Liver (tissue), 9 donors: ENCODE measurements around the gene OSTN. TPM values are rescaled to one million over a fixed set of nuclear protein-coding genes. Genes with fewer than 3 reads are reported as not detected.

Experiments used
- DNase-seq: peaks from one replicate; pipeline ENCODE4 v3.0.0-alpha.2; 2017; ENCODE audit warnings: low spot score
- H3K27ac ChIP-seq, 2 donors: one replicate each; pipeline ENCODE4 v1.7.0; 2013; ENCODE audit warnings: inconsistent platforms in 2 of 2, low read length in 2 of 2, control low read depth in 1 of 2, low read depth in 1 of 2, mild to moderate bottlenecking in 1 of 2
- H3K27me3 ChIP-seq, 4 donors: one replicate each; pipeline versions ENCODE4 v1.6.1 to v1.7.0; 2013; ENCODE audit warnings: low read length in 3 of 4, inconsistent platforms in 1 of 4, mild to moderate bottlenecking in 1 of 4, moderate library complexity in 1 of 4; ENCODE audit not compliant: control insufficient read depth in 4 of 4, insufficient read depth in 4 of 4
- H3K36me3 ChIP-seq, 4 donors: one replicate each; pipeline versions ENCODE4 v1.6.1 to v1.7.0; 2013; ENCODE audit warnings: low read length in 3 of 4, mild to moderate bottlenecking in 3 of 4, low read depth in 1 of 4, moderate library complexity in 1 of 4; ENCODE audit not compliant: control insufficient read depth in 4 of 4, insufficient read depth in 3 of 4
- H3K4me1 ChIP-seq, 4 donors: one replicate each; pipeline versions ENCODE4 v1.6.1 to v1.7.0; 2013; ENCODE audit warnings: low read length in 3 of 4, mild to moderate bottlenecking in 3 of 4, moderate library complexity in 1 of 4; ENCODE audit not compliant: control insufficient read depth in 4 of 4, insufficient read depth in 4 of 4
- H3K4me3 ChIP-seq, 3 donors: one replicate each; pipeline versions ENCODE4 v1.6.1 to v1.7.0; 2013; ENCODE audit warnings: low read length in 3 of 3, control low read depth in 1 of 3, low read depth in 1 of 3, mild to moderate bottlenecking in 1 of 3
- H3K9ac ChIP-seq, 2 donors: one replicate each; pipeline ENCODE4 v1.7.0; 2013; ENCODE audit warnings: low read length in 2 of 2, mild to moderate bottlenecking in 2 of 2, moderate library complexity in 2 of 2, control low read depth in 1 of 2, low read depth in 1 of 2
- H3K9me3 ChIP-seq, 4 donors: one replicate each; pipeline versions ENCODE4 v1.6.1 to v1.7.0; 2013; ENCODE audit warnings: low read length in 3 of 4; ENCODE audit not compliant: control insufficient read depth in 4 of 4
- EGR1 ChIP-seq, 2 donors: IDR thresholded peaks; 2 replicates each; pipeline ENCODE4 v1.6.1; 2016 to 2018; ENCODE audit warnings: antibody characterized with exemption in 2 of 2, low read depth in 2 of 2
- FOXA1 ChIP-seq: IDR thresholded peaks from 2 replicates; pipeline ENCODE4 v1.6.1; 2016; ENCODE audit warnings: antibody characterized with exemption
- GABPA ChIP-seq, 2 donors: IDR thresholded peaks in 1 of 2; conservative IDR thresholded peaks in 1 of 2; 2 replicates each; pipeline ENCODE4 v1.6.1; 2016; ENCODE audit warnings: antibody characterized with exemption in 2 of 2, mild to moderate bottlenecking in 1 of 2, moderate library complexity in 1 of 2
- HNF4A ChIP-seq, 2 donors: conservative IDR thresholded peaks; 2 replicates each; pipeline ENCODE4 v1.6.1; 2016; ENCODE audit warnings: antibody characterized with exemption in 2 of 2, mild to moderate bottlenecking in 2 of 2
- HNF4G ChIP-seq: IDR thresholded peaks from 2 replicates; pipeline ENCODE4 v1.6.1; 2016; ENCODE audit warnings: antibody characterized with exemption
- NR2F2 ChIP-seq: IDR thresholded peaks from 2 replicates; pipeline ENCODE4 v1.6.1; 2016; ENCODE audit warnings: antibody characterized with exemption
- SP1 ChIP-seq: IDR thresholded peaks from 2 replicates; pipeline ENCODE4 v1.6.1; 2018; ENCODE audit warnings: antibody characterized with exemption, mild to moderate bottlenecking
- TAF1 ChIP-seq: conservative IDR thresholded peaks from 2 replicates; pipeline ENCODE4 v1.6.1; 2016; ENCODE audit warnings: antibody characterized with exemption, mild to moderate bottlenecking
- YY1 ChIP-seq: IDR thresholded peaks from 2 replicates; pipeline ENCODE4 v1.6.1; 2016; ENCODE audit warnings: antibody characterized with exemption, mild to moderate bottlenecking
- WGBS: extraction: QIAGEN DNeasy Blood & Tissue Kit; methylation state at CpG from one replicate; pipeline ENCODE4 v1.1.7; 2013; 5-methylcytosine and 5-hydroxymethylcytosine counted together
- polyA plus RNA-seq, 2 donors: library from polyadenylated mRNA; stranded (reverse) in 1 of 2; unstranded in 1 of 2; fragments of 200-250 nt in 1 of 2; fragments of >200 nt in 1 of 2; fragmentation: Nextera tagmentation in 1 of 2; extraction: Ambion mirVana in 1 of 2; gene quantifications; one replicate each; pipeline versions ENCODE4 v1.2.1 to v1.2.3, GENCODE V29; 2013 to 2015
- total RNA-seq, 2 donors: library from RNA; depleted of rRNA; stranded (reverse); fragments of >200 nt; gene quantifications; one replicate each; pipeline ENCODE4 v1.2.3, GENCODE V29; 2014
- TF ChIP-seq, protein P1 (sequence below): IDR thresholded peaks from 2 replicates; pipeline ENCODE4 v1.6.1; 2016; ENCODE audit warnings: antibody characterized with exemption
- TF ChIP-seq, protein P2 (sequence below): IDR thresholded peaks from 2 replicates; pipeline ENCODE4 v1.6.1; 2016; ENCODE audit warnings: antibody characterized with exemption, mild to moderate bottlenecking
- donor health status: healthy.
- donor health status: healthy.
- donor health status: healthy.
- donor health status: healthy.
- donor health status: healthy.

OSTN gene
- total and polyA plus RNA-seq, 4 donors: not detected

DNA sequence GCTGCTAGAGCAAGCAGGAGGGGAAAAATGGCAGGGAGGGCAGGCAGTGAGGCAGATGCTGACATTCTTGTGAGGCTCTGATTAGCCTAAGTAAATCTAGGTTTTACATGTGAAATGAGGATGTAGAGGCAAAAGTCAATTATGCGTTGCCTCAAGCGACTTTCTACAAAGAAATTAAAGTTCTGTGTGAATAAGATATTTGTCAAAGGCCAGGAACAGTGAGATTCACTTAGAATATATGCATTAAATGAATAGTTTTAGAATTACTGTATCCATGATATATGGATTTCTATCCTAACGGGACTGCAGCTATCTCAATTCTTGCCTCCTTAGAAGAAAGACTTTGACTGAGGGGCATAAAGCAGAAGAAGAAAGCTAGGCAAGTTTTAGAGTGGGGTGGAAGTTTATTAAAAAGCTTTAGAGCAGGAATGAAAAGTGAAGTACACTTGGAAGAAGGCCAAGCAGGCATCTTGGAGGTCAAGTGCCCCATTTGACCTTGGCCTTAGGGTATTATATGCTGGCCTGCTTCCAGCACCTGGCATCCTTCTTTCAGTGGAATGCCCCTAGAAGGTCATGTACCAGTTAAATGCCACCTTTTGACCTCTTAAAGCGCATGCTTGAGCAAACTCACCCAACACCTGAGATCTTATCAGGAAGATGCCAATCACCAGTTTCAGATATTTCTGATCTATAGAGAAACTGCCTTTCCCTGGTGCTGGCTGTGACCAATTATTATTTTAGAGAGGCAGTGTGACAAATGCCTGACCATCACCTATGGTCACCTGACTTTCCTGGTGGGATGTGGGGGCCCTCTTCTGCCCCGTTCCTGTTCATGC lies 38.2 kb downstream of the OSTN start:
- no peak overlapping the region for H3K4me3 ChIP-seq
- no peak for DNase-seq
- no peak overlapping the region for H3K9ac ChIP-seq
- no peak for TF ChIP-seq SP1
- no peaks in the 10 kb centered on the region for H3K27me3 ChIP-seq
- no peak overlapping the region for H3K27ac ChIP-seq
- H3K9me3 ChIP-seq: no peaks in the 10 kb centered on the region
- H3K4me1 ChIP-seq: no peaks in the 10 kb centered on the region
- H3K36me3 ChIP-seq: no peaks in the 10 kb centered on the region
- WGBS: 93% methylated on average over 5 of the region's 5 CpGs

DNA sequence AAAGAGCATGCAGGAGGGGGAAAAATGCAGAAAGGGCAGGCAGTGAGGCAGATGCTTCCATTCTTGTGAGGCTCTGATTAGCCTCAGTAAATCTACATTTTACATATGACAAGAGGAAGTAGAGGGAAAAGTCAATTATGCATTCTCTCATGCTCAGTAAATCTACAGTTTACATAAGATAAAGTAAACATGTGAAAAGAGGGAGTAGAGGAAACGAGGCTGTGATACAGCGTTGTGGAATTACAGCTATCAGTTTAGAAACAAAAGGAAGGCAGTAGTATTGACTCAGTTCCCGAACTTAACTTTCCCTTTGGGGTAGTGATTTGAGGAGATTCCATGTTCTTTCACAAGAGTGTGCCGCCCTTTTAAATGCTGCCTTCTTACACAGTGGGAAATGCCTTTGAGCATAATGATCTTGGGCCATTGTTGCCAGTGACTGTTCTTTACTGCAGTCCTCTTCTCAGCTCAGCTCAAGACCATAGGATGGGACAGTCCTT lies 39.3 kb downstream of the OSTN start:
- Histone ChIP-seq H3K9me3 (no peaks in the 10 kb centered on the region), H3K27ac (no peak overlapping the region), H3K36me3 (no peaks in the 10 kb centered on the region), H3K9ac (no peak overlapping the region), H3K27me3 (no peaks in the 10 kb centered on the region), H3K4me3 (no peak overlapping the region), H3K4me1 (no peaks in the 10 kb centered on the region)
- TF ChIP-seq TAF1 (no peak), SP1 (no peak), HNF4A (conservative IDR thresholded peaks at IDR 0.05) (no peak), HNF4G (no peak), EGR1 (IDR thresholded peaks at IDR 0.05; ENCODE audit: low read depth in 2 of 2) (no peak), YY1 (no peak)
- TF ChIP-seq, protein P1, sequence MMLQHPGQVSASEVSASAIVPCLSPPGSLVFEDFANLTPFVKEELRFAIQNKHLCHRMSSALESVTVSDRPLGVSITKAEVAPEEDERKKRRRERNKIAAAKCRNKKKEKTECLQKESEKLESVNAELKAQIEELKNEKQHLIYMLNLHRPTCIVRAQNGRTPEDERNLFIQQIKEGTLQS: no peak
- no peak for DNase-seq
- 58% methylated on average over 4 of the region's 4 CpGs for WGBS

DNA sequence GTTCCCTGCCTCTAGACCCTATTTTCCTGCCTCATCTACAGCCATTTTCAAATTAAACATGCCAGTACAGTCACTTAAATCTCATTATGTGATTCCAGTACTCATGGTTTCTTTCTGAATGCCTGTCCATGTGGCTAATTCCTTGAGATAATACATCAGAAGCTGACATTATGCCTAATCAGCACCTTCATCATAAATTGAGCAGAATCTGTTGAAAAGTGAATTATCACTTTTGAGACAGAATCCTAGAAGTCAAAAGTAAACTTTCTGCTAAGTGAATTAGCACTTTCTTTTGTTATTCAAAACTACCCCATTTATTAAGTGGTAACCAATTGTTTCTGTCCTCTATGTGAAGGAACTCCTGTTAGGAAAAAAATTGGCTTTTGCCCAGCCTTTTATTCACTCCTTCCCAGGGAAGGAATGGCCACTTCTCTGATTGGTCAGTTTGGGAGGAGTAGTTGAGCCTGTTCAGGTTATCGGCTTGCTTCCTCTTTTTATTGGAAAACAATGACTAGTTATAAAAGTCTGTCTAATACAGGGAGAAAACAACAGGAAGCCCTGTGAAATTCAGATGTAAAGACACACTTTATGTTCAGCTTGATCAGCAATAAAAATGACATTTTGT lies 40.5 kb downstream of the OSTN start:
- Histone ChIP-seq H3K4me1 (no peaks in the 10 kb centered on the region), H3K9ac (no peak overlapping the region), H3K36me3 (no peaks in the 10 kb centered on the region), H3K27ac (no peak overlapping the region), H3K9me3 (no peaks in the 10 kb centered on the region), H3K4me3 (no peak overlapping the region), H3K27me3 (no peaks in the 10 kb centered on the region)
- DNase-seq: no peak
- 38% methylated on average over 1 of the region's 1 CpG for WGBS
- TF ChIP-seq EGR1 (IDR thresholded peaks at IDR 0.05; ENCODE audit: low read depth in 2 of 2) (no peak), FOXA1 (no peak), SP1 (no peak), GABPA (IDR thresholded peaks at IDR 0.05 in 1 of 2, conservative IDR thresholded peaks at IDR 0.05 in 1 of 2) (no peak), HNF4G (no peak), NR2F2 (no peak)
- TF ChIP-seq, protein P1: no peak
- TF ChIP-seq, protein P2, sequence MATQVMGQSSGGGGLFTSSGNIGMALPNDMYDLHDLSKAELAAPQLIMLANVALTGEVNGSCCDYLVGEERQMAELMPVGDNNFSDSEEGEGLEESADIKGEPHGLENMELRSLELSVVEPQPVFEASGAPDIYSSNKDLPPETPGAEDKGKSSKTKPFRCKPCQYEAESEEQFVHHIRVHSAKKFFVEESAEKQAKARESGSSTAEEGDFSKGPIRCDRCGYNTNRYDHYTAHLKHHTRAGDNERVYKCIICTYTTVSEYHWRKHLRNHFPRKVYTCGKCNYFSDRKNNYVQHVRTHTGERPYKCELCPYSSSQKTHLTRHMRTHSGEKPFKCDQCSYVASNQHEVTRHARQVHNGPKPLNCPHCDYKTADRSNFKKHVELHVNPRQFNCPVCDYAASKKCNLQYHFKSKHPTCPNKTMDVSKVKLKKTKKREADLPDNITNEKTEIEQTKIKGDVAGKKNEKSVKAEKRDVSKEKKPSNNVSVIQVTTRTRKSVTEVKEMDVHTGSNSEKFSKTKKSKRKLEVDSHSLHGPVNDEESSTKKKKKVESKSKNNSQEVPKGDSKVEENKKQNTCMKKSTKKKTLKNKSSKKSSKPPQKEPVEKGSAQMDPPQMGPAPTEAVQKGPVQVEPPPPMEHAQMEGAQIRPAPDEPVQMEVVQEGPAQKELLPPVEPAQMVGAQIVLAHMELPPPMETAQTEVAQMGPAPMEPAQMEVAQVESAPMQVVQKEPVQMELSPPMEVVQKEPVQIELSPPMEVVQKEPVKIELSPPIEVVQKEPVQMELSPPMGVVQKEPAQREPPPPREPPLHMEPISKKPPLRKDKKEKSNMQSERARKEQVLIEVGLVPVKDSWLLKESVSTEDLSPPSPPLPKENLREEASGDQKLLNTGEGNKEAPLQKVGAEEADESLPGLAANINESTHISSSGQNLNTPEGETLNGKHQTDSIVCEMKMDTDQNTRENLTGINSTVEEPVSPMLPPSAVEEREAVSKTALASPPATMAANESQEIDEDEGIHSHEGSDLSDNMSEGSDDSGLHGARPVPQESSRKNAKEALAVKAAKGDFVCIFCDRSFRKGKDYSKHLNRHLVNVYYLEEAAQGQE: no peak
